ENCODE data around the gene ZFP36L2.
"Not testable (repeated sequence)": the region's sequence is repeated elsewhere in the genome, so short reads cannot be mapped to it uniquely, and the experiment has no call there.

The ZFP36L2 gene

DNA sequence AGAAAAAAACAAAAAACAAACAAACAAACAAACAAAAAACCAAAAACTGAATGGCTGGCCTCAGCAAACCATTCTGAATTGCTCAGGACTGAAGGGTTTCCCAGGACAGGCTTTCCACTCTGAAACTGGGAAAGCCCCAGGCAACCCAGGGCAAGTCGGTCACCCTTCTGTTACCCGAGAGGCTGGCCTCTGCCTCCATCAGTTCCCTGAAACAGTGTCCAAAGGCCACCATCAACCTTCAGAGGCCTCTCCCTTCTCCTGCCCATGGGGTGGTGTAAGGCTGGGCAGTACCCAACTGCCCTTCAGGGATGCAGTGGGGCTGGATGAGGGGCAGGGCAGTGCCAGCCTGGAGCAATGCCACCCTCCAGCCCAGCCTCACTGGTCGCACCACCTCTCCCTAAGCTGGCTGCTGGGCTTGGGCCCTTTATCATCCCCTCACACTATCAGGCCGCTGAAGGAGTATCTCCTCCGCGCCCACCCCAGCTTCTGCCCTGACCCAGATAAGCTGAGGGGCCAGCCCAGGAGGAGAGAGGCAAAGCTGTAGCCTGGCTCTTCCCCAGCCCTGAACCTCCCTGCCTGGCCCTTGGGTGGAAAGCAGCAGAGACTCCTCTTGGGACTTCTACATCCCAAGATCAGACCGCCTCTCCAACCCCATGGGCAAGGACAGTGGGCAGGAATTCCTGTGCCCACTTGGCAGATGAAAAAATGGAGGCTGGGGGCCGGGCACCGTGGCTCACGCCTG is 35.9 kb downstream of the ZFP36L2 start:
- Histone ChIP-seq H3K4me3 (ENCODE audit: low read length in 2 of 2) (no peak overlapping the region), H3K4me1 (ENCODE audit: control insufficient read depth in 2 of 2, insufficient read depth in 2 of 2, low read length in 2 of 2) (peaks cover 61 to 69% of the 10 kb centered on the region in 2 donors), H3K9ac (ENCODE audit: low read depth in 1 of 2, low read length in 2 of 2) (no peak overlapping the region), H3K9me3 (ENCODE audit: control insufficient read depth in 2 of 2, low read length in 2 of 2) (no peaks in the 10 kb centered on the region), H3K27ac (ENCODE audit: low read depth in 2 of 2, low read length in 2 of 2) (peak overlapping the region in 1 of 2 donors; percentile 32), H3K27me3 (ENCODE audit: control insufficient read depth in 2 of 2, insufficient read depth in 2 of 2, low read length in 2 of 2) (no peaks in the 10 kb centered on the region), H3K36me3 (ENCODE audit: control insufficient read depth in 2 of 2, insufficient read depth in 2 of 2, low read length in 2 of 2) (no peaks in the 10 kb centered on the region)

GRCh38 chr2:43189861-43190260 is 36.5 kb downstream of the ZFP36L2 start:
- not testable (repeated sequence) for H3K36me3 ChIP-seq (ENCODE audit: control insufficient read depth in 2 of 2, insufficient read depth in 2 of 2, low read length in 2 of 2); H3K27me3 ChIP-seq (ENCODE audit: control insufficient read depth in 2 of 2, insufficient read depth in 2 of 2, low read length in 2 of 2); H3K4me3 ChIP-seq (ENCODE audit: low read length in 2 of 2); H3K9ac ChIP-seq (ENCODE audit: low read depth in 1 of 2, low read length in 2 of 2); H3K9me3 ChIP-seq (ENCODE audit: control insufficient read depth in 2 of 2, low read length in 2 of 2); H3K27ac ChIP-seq (ENCODE audit: low read depth in 2 of 2, low read length in 2 of 2)
- H3K4me1 ChIP-seq (ENCODE audit: control insufficient read depth in 2 of 2, insufficient read depth in 2 of 2, low read length in 2 of 2): peaks cover 56 to 67% of the 10 kb centered on the region in 2 donors

GRCh38 chr2:43188561-43189386 is 37.6 kb downstream of the ZFP36L2 start:
- no peak overlapping the region for H3K4me3 ChIP-seq (ENCODE audit: low read length in 2 of 2)
- no peak overlapping the region for H3K9ac ChIP-seq (ENCODE audit: low read depth in 1 of 2, low read length in 2 of 2)
- no peaks in the 10 kb centered on the region for H3K9me3 ChIP-seq (ENCODE audit: control insufficient read depth in 2 of 2, low read length in 2 of 2)
- no peaks in the 10 kb centered on the region for H3K27me3 ChIP-seq (ENCODE audit: control insufficient read depth in 2 of 2, insufficient read depth in 2 of 2, low read length in 2 of 2)
- H3K4me1 ChIP-seq (ENCODE audit: control insufficient read depth in 2 of 2, insufficient read depth in 2 of 2, low read length in 2 of 2): peaks cover 47 to 58% of the 10 kb centered on the region in 2 donors
- no peaks in the 10 kb centered on the region for H3K36me3 ChIP-seq (ENCODE audit: control insufficient read depth in 2 of 2, insufficient read depth in 2 of 2, low read length in 2 of 2)
- H3K27ac ChIP-seq (ENCODE audit: low read depth in 2 of 2, low read length in 2 of 2): no peak overlapping the region

- Histone ChIP-seq H3K27ac (ENCODE audit: low read depth in 2 of 2, low read length in 2 of 2) (peak overlapping the region; percentile 79 to 83), H3K9ac (ENCODE audit: low read depth in 1 of 2, low read length in 2 of 2) (peak overlapping the region; percentile 63)
Measured at GRCh38 chr2:43186679-43187374, 39.6 kb downstream of the ZFP36L2 start.

DNA sequence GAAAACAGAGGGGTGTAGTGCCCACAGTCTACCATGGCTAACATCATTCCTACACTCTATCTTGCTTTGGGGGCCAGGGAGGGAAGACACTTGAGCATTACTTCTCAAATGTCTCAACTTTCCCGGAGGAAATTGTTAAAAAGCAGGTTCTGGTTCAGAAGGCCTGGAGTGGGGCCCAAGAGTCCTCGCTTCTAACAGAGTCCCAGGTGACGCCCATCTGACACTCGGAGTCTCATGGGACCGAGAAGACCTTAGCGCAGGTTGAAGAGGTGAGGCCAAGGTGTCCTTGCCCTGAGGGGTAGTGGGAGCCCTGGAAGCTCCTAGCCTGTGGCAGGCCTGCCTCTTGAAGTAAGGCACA is 40.1 kb downstream of the ZFP36L2 start:
- Histone ChIP-seq H3K4me3 (ENCODE audit: low read length in 2 of 2) (no peak overlapping the region), H3K9ac (ENCODE audit: low read depth in 1 of 2, low read length in 2 of 2) (peak overlapping the region in 1 of 2 donors; percentile 63), H3K27me3 (ENCODE audit: control insufficient read depth in 2 of 2, insufficient read depth in 2 of 2, low read length in 2 of 2) (no peaks in the 10 kb centered on the region), H3K4me1 (ENCODE audit: control insufficient read depth in 2 of 2, insufficient read depth in 2 of 2, low read length in 2 of 2) (peaks cover 31 to 34% of the 10 kb centered on the region in 2 donors), H3K36me3 (ENCODE audit: control insufficient read depth in 2 of 2, insufficient read depth in 2 of 2, low read length in 2 of 2) (no peaks in the 10 kb centered on the region), H3K27ac (ENCODE audit: low read depth in 2 of 2, low read length in 2 of 2) (peak overlapping the region; percentile 79 to 83), H3K9me3 (ENCODE audit: control insufficient read depth in 2 of 2, low read length in 2 of 2) (no peaks in the 10 kb centered on the region)

More at GRCh38 chr2:43186679-43187374, 39.6 kb downstream of the ZFP36L2 start:
- Histone ChIP-seq H3K4me3 (ENCODE audit: low read length in 2 of 2) (no peak overlapping the region), H3K27me3 (ENCODE audit: control insufficient read depth in 2 of 2, insufficient read depth in 2 of 2, low read length in 2 of 2) (no peaks in the 10 kb centered on the region), H3K36me3 (ENCODE audit: control insufficient read depth in 2 of 2, insufficient read depth in 2 of 2, low read length in 2 of 2) (no peaks in the 10 kb centered on the region), H3K9me3 (ENCODE audit: control insufficient read depth in 2 of 2, low read length in 2 of 2) (no peaks in the 10 kb centered on the region), H3K4me1 (ENCODE audit: control insufficient read depth in 2 of 2, insufficient read depth in 2 of 2, low read length in 2 of 2) (peaks cover 35 to 39% of the 10 kb centered on the region in 2 donors)

DNA sequence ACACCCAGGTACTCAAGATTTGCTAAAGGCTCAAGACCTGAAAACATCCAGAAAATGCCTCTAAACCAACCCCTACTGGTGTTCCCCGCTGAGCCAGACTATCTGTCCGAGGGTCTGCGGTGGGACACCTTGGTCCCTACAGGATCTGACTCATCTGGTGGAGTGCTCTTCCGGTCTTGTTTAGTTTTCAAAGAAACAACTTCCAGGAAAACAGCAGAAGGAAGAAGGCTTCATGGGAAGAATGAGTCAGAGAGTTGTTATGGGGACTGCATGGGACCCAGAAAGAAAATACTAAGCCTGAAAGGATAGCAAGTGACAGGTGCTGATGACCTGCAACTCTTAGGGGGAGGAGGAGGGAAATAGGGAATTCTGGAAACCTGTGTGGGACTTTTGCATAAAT is 41.3 kb downstream of the ZFP36L2 start:
- Histone ChIP-seq H3K9ac (ENCODE audit: low read depth in 1 of 2, low read length in 2 of 2) (peak overlapping the region in 1 of 2 donors; percentile 3), H3K4me3 (ENCODE audit: low read length in 2 of 2) (no peak overlapping the region), H3K27me3 (ENCODE audit: control insufficient read depth in 2 of 2, insufficient read depth in 2 of 2, low read length in 2 of 2) (no peaks in the 10 kb centered on the region), H3K27ac (ENCODE audit: low read depth in 2 of 2, low read length in 2 of 2) (peak overlapping the region; percentile 45 to 52), H3K9me3 (ENCODE audit: control insufficient read depth in 2 of 2, low read length in 2 of 2) (no peaks in the 10 kb centered on the region), H3K36me3 (ENCODE audit: control insufficient read depth in 2 of 2, insufficient read depth in 2 of 2, low read length in 2 of 2) (no peaks in the 10 kb centered on the region), H3K4me1 (ENCODE audit: control insufficient read depth in 2 of 2, insufficient read depth in 2 of 2, low read length in 2 of 2) (peaks cover 24 to 29% of the 10 kb centered on the region in 2 donors)

DNA sequence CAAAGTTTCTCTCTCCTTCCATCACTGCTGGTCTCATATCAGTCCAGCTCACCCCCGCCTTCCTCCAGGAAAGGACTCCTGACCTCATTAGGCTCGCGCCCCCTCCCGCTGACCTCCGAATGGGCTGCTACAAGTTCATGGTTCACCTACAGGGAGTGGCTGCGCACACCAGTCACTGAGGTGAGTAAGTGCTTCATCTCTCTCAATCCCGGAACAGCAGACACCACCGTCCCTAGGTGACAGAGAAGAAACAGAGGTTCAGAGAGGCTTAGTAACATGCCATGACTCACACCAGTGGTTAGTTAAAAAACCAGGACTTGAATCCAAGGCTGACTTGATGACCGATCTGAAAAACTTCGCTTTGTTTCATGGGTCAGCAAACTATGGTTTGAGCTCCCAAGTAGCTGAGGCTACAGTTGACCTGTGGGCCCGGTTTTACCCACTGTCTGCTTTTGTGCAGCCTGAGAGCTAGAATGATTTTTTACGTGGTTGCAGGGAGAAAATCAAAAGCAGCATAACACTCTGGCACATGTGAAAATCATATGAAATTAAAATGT is 42.0 kb downstream of the ZFP36L2 start:
- Histone ChIP-seq H3K9ac (ENCODE audit: low read depth in 1 of 2, low read length in 2 of 2) (no peak overlapping the region), H3K4me1 (ENCODE audit: control insufficient read depth in 2 of 2, insufficient read depth in 2 of 2, low read length in 2 of 2) (peaks cover 24 to 30% of the 10 kb centered on the region in 2 donors), H3K27ac (ENCODE audit: low read depth in 2 of 2, low read length in 2 of 2) (peak overlapping the region; percentile 45 to 52), H3K9me3 (ENCODE audit: control insufficient read depth in 2 of 2, low read length in 2 of 2) (no peaks in the 10 kb centered on the region), H3K4me3 (ENCODE audit: low read length in 2 of 2) (no peak overlapping the region), H3K27me3 (ENCODE audit: control insufficient read depth in 2 of 2, insufficient read depth in 2 of 2, low read length in 2 of 2) (no peaks in the 10 kb centered on the region), H3K36me3 (ENCODE audit: control insufficient read depth in 2 of 2, insufficient read depth in 2 of 2, low read length in 2 of 2) (no peaks in the 10 kb centered on the region)

GRCh38 chr2:43183743-43184142 is 42.7 kb downstream of the ZFP36L2 start:
- Histone ChIP-seq H3K27me3 (ENCODE audit: control insufficient read depth in 2 of 2, insufficient read depth in 2 of 2, low read length in 2 of 2) (no peaks in the 10 kb centered on the region), H3K9me3 (ENCODE audit: control insufficient read depth in 2 of 2, low read length in 2 of 2) (no peaks in the 10 kb centered on the region), H3K9ac (ENCODE audit: low read depth in 1 of 2, low read length in 2 of 2) (no peak overlapping the region), H3K4me3 (ENCODE audit: low read length in 2 of 2) (no peak overlapping the region), H3K36me3 (ENCODE audit: control insufficient read depth in 2 of 2, insufficient read depth in 2 of 2, low read length in 2 of 2) (no peaks in the 10 kb centered on the region), H3K4me1 (ENCODE audit: control insufficient read depth in 2 of 2, insufficient read depth in 2 of 2, low read length in 2 of 2) (peaks cover 31 to 36% of the 10 kb centered on the region in 2 donors), H3K27ac (ENCODE audit: low read depth in 2 of 2, low read length in 2 of 2) (peak overlapping the region in 1 of 2 donors; percentile 17)

DNA sequence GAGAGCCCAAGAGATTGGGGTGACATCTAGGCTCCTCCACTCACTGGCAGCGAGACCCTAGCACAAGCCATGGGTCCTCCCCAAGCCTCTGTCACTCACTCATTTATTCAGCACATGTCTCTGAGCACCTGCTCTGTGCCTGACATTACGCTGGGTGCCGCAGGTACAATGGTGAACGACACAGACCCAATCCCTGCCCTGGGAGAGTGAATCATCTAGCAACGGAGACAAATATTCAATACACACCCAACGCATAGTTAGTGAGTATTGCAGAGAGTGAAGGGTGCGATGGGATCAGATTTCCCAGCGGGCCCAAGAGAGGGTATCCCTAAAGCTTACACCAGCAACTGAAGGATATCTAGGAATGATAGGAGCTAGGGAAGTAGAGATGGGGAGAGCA is 45.5 kb downstream of the ZFP36L2 start:
- no peak overlapping the region for H3K4me3 ChIP-seq (ENCODE audit: low read length in 2 of 2)
- H3K27ac ChIP-seq (ENCODE audit: low read depth in 2 of 2, low read length in 2 of 2): no peak overlapping the region
- no peaks in the 10 kb centered on the region for H3K9me3 ChIP-seq (ENCODE audit: control insufficient read depth in 2 of 2, low read length in 2 of 2)
- no peak overlapping the region for H3K9ac ChIP-seq (ENCODE audit: low read depth in 1 of 2, low read length in 2 of 2)
- H3K36me3 ChIP-seq (ENCODE audit: control insufficient read depth in 2 of 2, insufficient read depth in 2 of 2, low read length in 2 of 2): no peaks in the 10 kb centered on the region
- no peaks in the 10 kb centered on the region for H3K27me3 ChIP-seq (ENCODE audit: control insufficient read depth in 2 of 2, insufficient read depth in 2 of 2, low read length in 2 of 2)
- peaks cover 21 to 30% of the 10 kb centered on the region in 2 donors for H3K4me1 ChIP-seq (ENCODE audit: control insufficient read depth in 2 of 2, insufficient read depth in 2 of 2, low read length in 2 of 2)

Data from mucosa of rectum (tissue), 2 donors.